Islet precursor cell (in vitro differentiated cells): ENCODE data around the gene RBM26.
"Not testable (repeated sequence)": the region's sequence is repeated elsewhere in the genome, so short reads cannot be mapped to it uniquely, and the experiment has no call there.

Experiments
- DNase-seq: peaks from one replicate; pipeline ENCODE4 v3.0.0-alpha.2; 2018

Gene RBM26

GRCh38 chr13:79314652-79315051 is 91.4 kb downstream of the RBM26 start:
- DNase-seq, result no peak

GRCh38 chr13:79312340-79312855 is 93.7 kb downstream of the RBM26 start:
- no peak for DNase-seq

- no peak for DNase-seq
Measured at GRCh38 chr13:79311386-79311785, 94.7 kb downstream of the RBM26 start.

- no peak for DNase-seq
Measured at GRCh38 chr13:79309690-79310089, 96.4 kb downstream of the RBM26 start.

- DNase-seq, result peak; percentile 57
Measured at GRCh38 chr13:79307866-79308298, 98.2 kb downstream of the RBM26 start.

GRCh38 chr13:79307433-79307861 is 98.6 kb downstream of the RBM26 start:
- DNase-seq, result no peak

- no peak for DNase-seq
Measured at GRCh38 chr13:79306650-79307049, 99.4 kb downstream of the RBM26 start.

- no peak for DNase-seq
Measured at GRCh38 chr13:79297128-79297527, 108.9 kb downstream of the RBM26 start.

- no peak for DNase-seq
Measured at GRCh38 chr13:79295906-79296706, 109.9 kb downstream of the RBM26 start.

GRCh38 chr13:79290595-79291244 is 115.3 kb downstream of the RBM26 start:
- no peak for DNase-seq

- no peak for DNase-seq
Measured at GRCh38 chr13:79289571-79289970, 116.5 kb downstream of the RBM26 start.

GRCh38 chr13:79287939-79288795 is 117.9 kb downstream of the RBM26 start:
- DNase-seq, result no peak

- DNase-seq, result no peak
Measured at GRCh38 chr13:79285159-79285558, 120.9 kb downstream of the RBM26 start.

- DNase-seq, result no peak
Measured at GRCh38 chr13:79283742-79284141, 122.3 kb downstream of the RBM26 start.

GRCh38 chr13:79282976-79283375 is 123.1 kb downstream of the RBM26 start:
- DNase-seq, result no peak

- no peak for DNase-seq
Measured at GRCh38 chr13:79282508-79282907, 123.5 kb downstream of the RBM26 start.

GRCh38 chr13:79281339-79281747 is 124.7 kb downstream of the RBM26 start:
- no peak for DNase-seq

- not testable (repeated sequence) for DNase-seq
Measured at GRCh38 chr13:79279735-79280134, 126.3 kb downstream of the RBM26 start.

GRCh38 chr13:79273045-79273444 is 133.0 kb downstream of the RBM26 start:
- no peak for DNase-seq

GRCh38 chr13:79271616-79272015 is 134.4 kb downstream of the RBM26 start:
- DNase-seq, result no peak

GRCh38 chr13:79270859-79271258 is 135.2 kb downstream of the RBM26 start:
- no peak for DNase-seq
